ENCODE results near the gene CNTN5.

DNA sequence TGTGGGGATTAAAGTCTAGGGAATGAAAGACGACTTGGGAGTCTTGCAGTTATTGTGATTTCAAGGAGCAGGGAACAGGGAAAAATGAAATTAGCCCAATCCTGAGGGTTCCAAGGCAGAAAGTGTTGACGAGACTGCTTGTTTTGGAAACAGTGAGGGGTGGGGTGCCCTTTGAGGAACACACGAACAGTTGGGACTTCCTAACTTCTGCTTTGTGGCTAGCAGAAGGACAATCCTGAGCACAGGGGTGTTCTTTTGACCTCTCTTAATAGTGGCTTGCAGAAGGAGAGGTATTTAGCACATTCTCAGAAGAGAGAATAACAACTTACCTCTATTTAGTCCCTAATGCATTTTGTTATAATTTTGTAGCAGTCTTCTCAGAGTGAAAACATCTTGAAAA lies 1120.5 kb downstream of the CNTN5 start:
- TF ChIP-seq, protein P1, sequence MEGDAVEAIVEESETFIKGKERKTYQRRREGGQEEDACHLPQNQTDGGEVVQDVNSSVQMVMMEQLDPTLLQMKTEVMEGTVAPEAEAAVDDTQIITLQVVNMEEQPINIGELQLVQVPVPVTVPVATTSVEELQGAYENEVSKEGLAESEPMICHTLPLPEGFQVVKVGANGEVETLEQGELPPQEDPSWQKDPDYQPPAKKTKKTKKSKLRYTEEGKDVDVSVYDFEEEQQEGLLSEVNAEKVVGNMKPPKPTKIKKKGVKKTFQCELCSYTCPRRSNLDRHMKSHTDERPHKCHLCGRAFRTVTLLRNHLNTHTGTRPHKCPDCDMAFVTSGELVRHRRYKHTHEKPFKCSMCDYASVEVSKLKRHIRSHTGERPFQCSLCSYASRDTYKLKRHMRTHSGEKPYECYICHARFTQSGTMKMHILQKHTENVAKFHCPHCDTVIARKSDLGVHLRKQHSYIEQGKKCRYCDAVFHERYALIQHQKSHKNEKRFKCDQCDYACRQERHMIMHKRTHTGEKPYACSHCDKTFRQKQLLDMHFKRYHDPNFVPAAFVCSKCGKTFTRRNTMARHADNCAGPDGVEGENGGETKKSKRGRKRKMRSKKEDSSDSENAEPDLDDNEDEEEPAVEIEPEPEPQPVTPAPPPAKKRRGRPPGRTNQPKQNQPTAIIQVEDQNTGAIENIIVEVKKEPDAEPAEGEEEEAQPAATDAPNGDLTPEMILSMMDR (optimal IDR thresholded peaks at IDR 0.05 in 1 of 3, IDR thresholded peaks at IDR 0.05 in 1 of 3, conservative IDR thresholded peaks at IDR 0.05 in 1 of 3; ENCODE audit: extremely low read depth in 1 of 3, insufficient read depth in 2 of 3, low read length in 3 of 3), result no peak
- no peak for TF ChIP-seq EZH2 (IDR thresholded peaks at IDR 0.05; ENCODE audit: low read length)
